ENCODE measurements around the gene KASH5. TPM values are rescaled to one million over a fixed set of nuclear protein-coding genes. Genes with fewer than 3 reads are reported as not detected.

KASH5 gene
- total and polyA plus RNA-seq, 2 of the 8 experiments (the other 6 are each of a cell fraction or from before 2014, with no cell fraction given) = 0.05 to 0.19 TPM

GRCh38 chr19:49361438-49362047 lies 26.5 kb upstream of the KASH5 start:
- peak overlapping the region; percentile 96 for H3K56ac ChIP-seq (replicated peaks; ENCODE audit: insufficient read length, low read depth, low read length)
- H2BK12ac ChIP-seq (ENCODE audit: low read depth, low read length) = 0 out of 2 replicates have a peak overlapping the region, but pooled peaks have one; percentile 50
- H3K79me1 ChIP-seq (ENCODE audit: low read depth, low read length) = peaks cover 10% of the 10 kb centered on the region
- H2BK20ac ChIP-seq (ENCODE audit: low read length) = no peak overlapping the region
- H3K79me2 ChIP-seq (ENCODE audit: control insufficient read depth in 1 of 2, insufficient read depth in 2 of 2, low read length in 2 of 2) = peaks cover 3 to 33% of the 10 kb centered on the region in 2 experiments; a peak in 3 of 4 replicates
- peak overlapping the region; percentile 96; the same call in 1 of the 2 replicates for H4K8ac ChIP-seq (ENCODE audit: extremely low read depth, insufficient read depth, low read length)
- H4K91ac ChIP-seq (replicated peaks; ENCODE audit: insufficient read length, low read length) = peak overlapping the region; percentile 95
- 0 out of 2 replicates have a peak overlapping the region, but pooled peaks have one; percentile 81 for H2BK15ac ChIP-seq (ENCODE audit: low read length)
- peak overlapping the region; percentile 92 to 95 (median 93) for H3K4me3 ChIP-seq (ENCODE audit: extremely low read depth in 1 of 4, insufficient read depth in 2 of 4, low read depth in 3 of 4, low read length in 4 of 4)
- 0% methylated on average over 18 of the region's 27 CpGs; no CpG with 5 or more reads in 1 of the 2 experiments for WGBS, 2 experiments (ENCODE audit: extremely low coverage in 1 of 2, insufficient coverage in 1 of 2, insufficient read length in 1 of 2, insufficient replicate concordance in 2 of 2, low coverage in 1 of 2, low lambda C conversion rate in 2 of 2, missing lambda C conversion rate in 1 of 2)
- H3K27ac ChIP-seq (ENCODE audit: low read depth, low read length) = peak overlapping the region; percentile 94
- H3K23ac ChIP-seq (ENCODE audit: insufficient read length) = no peak overlapping the region
- H3K4me1 ChIP-seq (replicated peaks in 1 of 4; ENCODE audit: control insufficient read depth in 3 of 4, insufficient read depth in 4 of 4, low read length in 3 of 4) = peaks cover 0 to 16% (median 9%) of the 10 kb centered on the region in 4 experiments; a peak in 5 of 7 replicates
- peak overlapping the region; percentile 94; the same call in 1 of the 2 replicates for H2AK5ac ChIP-seq (ENCODE audit: low read depth, low read length)
- H2BK5ac ChIP-seq (ENCODE audit: low read depth, low read length) = peak overlapping the region; percentile 93
- H2BK120ac ChIP-seq (replicated peaks; ENCODE audit: low read depth, low read length) = peak overlapping the region; percentile 67
- peak overlapping the region; percentile 84 to 99 (median 97) for H3K9ac ChIP-seq (replicated peaks in 1 of 4; ENCODE audit: extremely low read depth in 1 of 4, low read depth in 3 of 4, low read length in 3 of 4)
- H3K27me3 ChIP-seq (replicated peaks in 1 of 4; ENCODE audit: control insufficient read depth in 3 of 4, extremely low read depth in 1 of 4, insufficient read depth in 3 of 4, low read length in 3 of 4) = no peaks in the 10 kb centered on the region
- H3K18ac ChIP-seq (ENCODE audit: extremely low read depth, low read length) = peak overlapping the region; percentile 100
- peaks cover 4 to 8% of the 10 kb centered on the region in 2 experiments for H4K20me1 ChIP-seq (replicated peaks in 1 of 2; ENCODE audit: control insufficient read depth in 1 of 2, insufficient read depth in 2 of 2, low read length in 2 of 2)
- no peak overlapping the region for H2AFZ ChIP-seq (ENCODE audit: low read length)
- H3K14ac ChIP-seq (ENCODE audit: insufficient read length) = no peak overlapping the region
- ChIA-PET CTCF (ENCODE audit: partially characterized antibody) (interaction anchor here (0.7 to 1.5 kb wide), 3 partner anchors 12 to 68 kb away, joined by 3 to 4 read pairs (median 4); no protein-coding TSS in a partner anchor), POLR2A (ENCODE audit: partially characterized antibody) (interaction anchor here (0.5 to 7.0 kb wide), 20 partner anchors 8 to 315 kb away, joined by 3 to 112 read pairs (median 3); partner anchors contain the start of gene SLC17A7)
- peaks cover 8% of the 10 kb centered on the region; the same call in 1 of the 2 replicates for H3K23me2 ChIP-seq (ENCODE audit: low read depth, low read length)
- DNase-seq (ENCODE audit: low read depth in 1 of 2, low spot score in 2 of 2) (no peak), FAIRE-seq (no peak)
- peak overlapping the region; percentile 79 to 91 for H3K4me2 ChIP-seq (ENCODE audit: insufficient read depth in 1 of 2, low read depth in 2 of 2, low read length in 2 of 2)
- peaks cover 18 to 33% (median 23%) of the 10 kb centered on the region in 4 experiments for H3K36me3 ChIP-seq (ENCODE audit: control insufficient read depth in 2 of 4, insufficient read depth in 4 of 4, low read length in 3 of 4)
- H3K4ac ChIP-seq (replicated peaks; ENCODE audit: insufficient read length, low read depth, low read length) = peak overlapping the region; percentile 98
- peak overlapping the region; percentile 93 for H4K5ac ChIP-seq (ENCODE audit: insufficient read length, low read depth, low read length)
- H3K9me3 ChIP-seq (ENCODE audit: insufficient read depth in 2 of 2, low read depth in 1 of 2, low read length in 1 of 2) = no peaks in the 10 kb centered on the region
- TF ChIP-seq TBP (IDR thresholded peaks at IDR 0.05; ENCODE audit: low read depth, low read length) (peak; percentile 36), SIX5 (IDR thresholded peaks at IDR 0.05; ENCODE audit: low read depth, low read length) (no peak), SP1 (IDR thresholded peaks at IDR 0.05; ENCODE audit: low read depth, low read length) (peak; percentile 63; the same call in 1 of the 2 replicates), ASH2L (IDR thresholded peaks at IDR 0.05; ENCODE audit: low read length) (no peak), CHD2 (IDR thresholded peaks at IDR 0.05; ENCODE audit: low read length) (peak; percentile 55), KDM1A (IDR thresholded peaks at IDR 0.05; ENCODE audit: borderline replicate concordance, low read length) (no peak), POLR2A (IDR thresholded peaks at IDR 0.05; ENCODE audit: control extremely low read depth in 1 of 2, low read depth in 2 of 2, low read length in 2 of 2) (peak; percentile 85 to 86), CBX8 (IDR thresholded peaks at IDR 0.05; ENCODE audit: borderline replicate concordance, low read depth, low read length) (no peak), KDM4A (IDR thresholded peaks at IDR 0.05; ENCODE audit: low read depth, low read length, severe bottlenecking) (peak; percentile 32), RXRA (IDR thresholded peaks at IDR 0.05; ENCODE audit: insufficient read depth, low read depth, low read length) (no peak), CREB1 (IDR thresholded peaks at IDR 0.05) (peak; percentile 42), POLR2AphosphoS5 (IDR thresholded peaks at IDR 0.05; ENCODE audit: low read depth, low read length) (peak; percentile 72), TAF1 (IDR thresholded peaks at IDR 0.05; ENCODE audit: low read depth, low read length) (peak; percentile 88), SAP30 (IDR thresholded peaks at IDR 0.05; ENCODE audit: insufficient read depth, insufficient replicate concordance, low read length) (no peak)
